DND-41 (cell line): ENCODE data around the gene ADGRD2.

Source experiments
- ATAC-seq: fragments of 200-7000 bp; cut with Tn5 transposase; 3 replicates; pipeline ENCODE4 v1.9.1; 2021; ENCODE audit warnings: low read depth; ENCODE audit not compliant: insufficient read depth
- DNase-seq: peaks from one replicate; pipeline ENCODE4 v3.0.0-alpha.2; 2020
- H2AFZ ChIP-seq: 2 replicates; pipeline ENCODE4 v1.6.0; 2012; ENCODE audit warnings: low read depth, low read length
- H3K27ac ChIP-seq: 2 replicates; pipeline ENCODE4 v1.5.1; 2012; ENCODE audit warnings: low read length, inconsistent platforms
- H3K27me3 ChIP-seq: fragments of 200-600 bp; sonication (generic); 2 replicates; pipeline ENCODE4 v1.6.0; 2012; ENCODE audit warnings: low read length, mild to moderate bottlenecking, inconsistent platforms; ENCODE audit not compliant: insufficient read depth, poor library complexity
- H3K36me3 ChIP-seq: 2 replicates; pipeline ENCODE4 v1.5.1; 2012; ENCODE audit warnings: low read length, inconsistent platforms; ENCODE audit not compliant: insufficient read depth
- H3K4me1 ChIP-seq: 2 replicates; pipeline ENCODE4 v1.5.1; 2012; ENCODE audit warnings: mild to moderate bottlenecking, low read length; ENCODE audit not compliant: insufficient read depth
- H3K4me2 ChIP-seq: 2 replicates; pipeline ENCODE4 v1.6.0; 2012; ENCODE audit warnings: mild to moderate bottlenecking, moderate library complexity, low read length, inconsistent platforms; ENCODE audit not compliant: insufficient read depth
- H3K4me3 ChIP-seq, 2 experiments: fragments of 200-600 bp in 1 of 2; shearing (Covaris generic) in 1 of 2; 2 replicates each; pipeline ENCODE4 v1.5.1; 2012 to 2016; ENCODE audit warnings: inconsistent platforms in 2 of 2, low read length in 2 of 2, mild to moderate bottlenecking in 2 of 2, low read depth in 1 of 2, moderate library complexity in 1 of 2
- H3K79me2 ChIP-seq: 2 replicates; pipeline ENCODE4 v1.6.0; 2012; ENCODE audit warnings: low read length, inconsistent platforms; ENCODE audit not compliant: insufficient read depth
- H3K9ac ChIP-seq: 2 replicates; pipeline ENCODE4 v1.6.0; 2012; ENCODE audit warnings: low read depth, mild to moderate bottlenecking, inconsistent platforms, low read length, moderate library complexity
- H3K9me3 ChIP-seq: 2 replicates; pipeline ENCODE4 v1.5.1; 2012; ENCODE audit warnings: low read length, moderate library complexity, mild to moderate bottlenecking, inconsistent platforms; ENCODE audit not compliant: insufficient read depth, severe bottlenecking
- H4K20me1 ChIP-seq: 2 replicates; pipeline ENCODE4 v1.6.0; 2012; ENCODE audit warnings: low read length; ENCODE audit not compliant: insufficient read depth
- CTCF ChIP-seq: IDR thresholded peaks from 2 replicates; pipeline ENCODE4 v1.5.1; 2012; ENCODE audit warnings: borderline replicate concordance, low read length, moderate library complexity, mild to moderate bottlenecking; ENCODE audit not compliant: poor library complexity, severe bottlenecking; ENCODE audit errors: extremely low read depth
- EZH2 ChIP-seq: IDR thresholded peaks from 3 replicates; pipeline ENCODE4 v1.6.1; 2012; ENCODE audit warnings: borderline replicate concordance, low read depth, mild to moderate bottlenecking, moderate library complexity, low read length, inconsistent platforms; ENCODE audit not compliant: severe bottlenecking

ADGRD2 gene

GRCh38 chr9:124506433-124506832 lies 56.2 kb downstream of the ADGRD2 start:
- Histone ChIP-seq H3K79me2 (no peaks in the 10 kb centered on the region), H3K36me3 (no peaks in the 10 kb centered on the region), H4K20me1 (no peaks in the 10 kb centered on the region), H3K27me3 (no peaks in the 10 kb centered on the region), H2AFZ (no peak overlapping the region), H3K4me3 (no peak overlapping the region), H3K9me3 (no peaks in the 10 kb centered on the region), H3K9ac (no peak overlapping the region), H3K4me1 (no peaks in the 10 kb centered on the region), H3K4me2 (no peak overlapping the region), H3K27ac (no peak overlapping the region)
- ATAC-seq: no peak
- TF ChIP-seq EZH2: no peak
- no peak for TF ChIP-seq CTCF
- no peak for DNase-seq

GRCh38 chr9:124506931-124507879 lies 57.0 kb downstream of the ADGRD2 start, which contains the start of gene NR5A1:
Gene NR5A1, minus strand, starts transcription at chr9:124507399. Its CDS starts 4,004 bp downstream, at chr9:124503395.
- no peaks in the 10 kb centered on the region for H3K79me2 ChIP-seq
- H3K36me3 ChIP-seq: no peaks in the 10 kb centered on the region
- H3K4me3 ChIP-seq: no peak within 1 kb of the TSS
- ATAC-seq (no peak), DNase-seq (no peak)
- no peaks in the 10 kb centered on the region for H3K4me1 ChIP-seq
- no peak within 1 kb of the TSS for H3K9ac ChIP-seq
- no peaks in the 10 kb centered on the region for H3K9me3 ChIP-seq
- H4K20me1 ChIP-seq: no peaks in the 10 kb centered on the region
- H3K4me2 ChIP-seq: no peak within 1 kb of the TSS
- no peak within 1 kb of the TSS for H3K27ac ChIP-seq
- H2AFZ ChIP-seq: no peak within 1 kb of the TSS
- H3K27me3 ChIP-seq: no peaks in the 10 kb centered on the region
- no peak for TF ChIP-seq CTCF
- no peak for TF ChIP-seq EZH2

- H3K4me3 ChIP-seq: no peak overlapping the region
- no peak overlapping the region for H3K27ac ChIP-seq
- no peak overlapping the region for H3K4me2 ChIP-seq
- no peaks in the 10 kb centered on the region for H3K27me3 ChIP-seq
- H4K20me1 ChIP-seq: no peaks in the 10 kb centered on the region
- no peaks in the 10 kb centered on the region for H3K79me2 ChIP-seq
- no peak overlapping the region for H2AFZ ChIP-seq
- ATAC-seq (no peak), DNase-seq (no peak)
- H3K36me3 ChIP-seq: no peaks in the 10 kb centered on the region
- H3K4me1 ChIP-seq: no peaks in the 10 kb centered on the region
- no peaks in the 10 kb centered on the region for H3K9me3 ChIP-seq
- TF ChIP-seq CTCF (no peak), EZH2 (no peak)
- no peak overlapping the region for H3K9ac ChIP-seq
Observed at GRCh38 chr9:124507880-124508423, 57.7 kb downstream of the ADGRD2 start.
